Pulmonary artery endothelial cell (primary cell): Measurements from ENCODE around the gene GRIN1. TPM values are rescaled to one million over a fixed set of nuclear protein-coding genes. Genes with fewer than 3 reads are reported as not detected.

Experiments used
- DNase-seq: peaks from one replicate; pipeline ENCODE4 v3.0.0-alpha.2; 2011; ENCODE audit warnings: low read depth, low spot score
- total RNA-seq: library from RNA; depleted of rRNA; stranded (reverse); fragments of >200 nt; gene quantifications from 2 replicates; pipeline ENCODE4 v1.2.3, GENCODE V29; 2014

Gene GRIN1
- total RNA-seq, 1 donor from 2014 or later, result 0.26 TPM

- DNase-seq, result no peak
Measured at GRCh38 chr9:137147793-137148160, 8.8 kb downstream of the GRIN1 start.

- DNase-seq, result no peak
Measured at GRCh38 chr9:137148242-137148641, 9.3 kb downstream of the GRIN1 start.

GRCh38 chr9:137148661-137149060 is 9.7 kb downstream of the GRIN1 start:
- no peak for DNase-seq

- DNase-seq, result no peak
Measured at GRCh38 chr9:137149363-137149762, 10.4 kb downstream of the GRIN1 start.

- DNase-seq, result no peak
Measured at GRCh38 chr9:137149942-137150616, 11.1 kb downstream of the GRIN1 start.

GRCh38 chr9:137150617-137151457 is 11.9 kb downstream of the GRIN1 start:
- DNase-seq, result no peak

GRCh38 chr9:137152844-137153405 is 14.0 kb downstream of the GRIN1 start:
- no peak for DNase-seq

- no peak for DNase-seq
Measured at GRCh38 chr9:137156567-137157375, 17.8 kb downstream of the GRIN1 start.

- no peak for DNase-seq
Measured at GRCh38 chr9:137157618-137158415, 18.9 kb downstream of the GRIN1 start.

- DNase-seq, result no peak
Measured at GRCh38 chr9:137158625-137159024, 19.7 kb downstream of the GRIN1 start.

GRCh38 chr9:137159105-137160053 is 20.4 kb downstream of the GRIN1 start:
- DNase-seq, result no peak

GRCh38 chr9:137160054-137160425 is 21.1 kb downstream of the GRIN1 start:
- DNase-seq, result no peak

- no peak for DNase-seq
Measured at GRCh38 chr9:137160716-137161557, 22.0 kb downstream of the GRIN1 start.

GRCh38 chr9:137161558-137162486 is 22.9 kb downstream of the GRIN1 start:
- DNase-seq, result no peak

GRCh38 chr9:137162505-137163364 is 23.8 kb downstream of the GRIN1 start:
- no peak for DNase-seq

- DNase-seq, result no peak
Measured at GRCh38 chr9:137163365-137163715, 24.4 kb downstream of the GRIN1 start.

- DNase-seq, result no peak
Measured at GRCh38 chr9:137163805-137164204, 24.9 kb downstream of the GRIN1 start.
